CD4-positive, alpha-beta T cell treated with Interleukin-10 for 1 hour (primary cell): ENCODE results near the gene PCDHGC4.
A peak's percentile ranks its signal among the peaks of the same experiment; 100 is the strongest.

ENCODE experiments used
- DNase-seq: peaks from one replicate; pipeline ENCODE4 v3.0.0-alpha.2; 2020

PCDHGC4 gene

DNA sequence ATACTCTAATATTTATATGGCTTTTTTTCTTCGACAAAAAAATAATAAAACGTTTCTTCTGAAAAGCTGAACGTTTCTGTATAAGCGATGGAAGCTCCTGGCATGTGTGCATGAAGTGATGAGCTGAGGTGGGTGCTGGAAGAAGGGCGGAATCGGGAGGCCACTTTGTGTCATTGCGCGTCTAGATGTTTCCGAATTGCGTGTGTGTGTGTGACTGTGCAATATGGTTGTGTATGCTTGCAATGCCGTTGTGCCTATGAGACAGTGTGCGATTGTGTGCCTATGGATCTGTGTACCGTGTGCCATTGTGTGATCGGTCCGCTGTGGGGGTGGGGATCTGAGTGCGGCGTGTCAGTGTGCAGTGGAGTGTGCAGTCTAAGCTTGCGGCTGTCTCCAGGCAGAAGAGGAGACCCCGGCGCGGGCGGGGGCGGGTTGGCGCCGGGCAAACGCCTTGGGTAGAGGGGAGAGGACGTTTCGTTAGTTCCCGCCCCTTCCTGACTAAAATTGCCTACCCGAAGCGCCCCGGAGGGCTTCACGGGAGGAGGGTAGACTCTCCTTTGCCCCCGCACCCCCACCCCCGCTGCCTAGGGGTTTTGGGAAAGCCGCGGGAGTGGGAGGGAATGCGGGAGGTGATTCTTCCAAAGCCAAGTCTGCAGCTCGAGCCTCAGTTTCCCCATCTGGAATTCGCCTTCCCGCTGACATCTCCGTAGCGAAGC lies 28.2 kb downstream of the PCDHGC4 start:
- peak; percentile 17 for DNase-seq

DNA sequence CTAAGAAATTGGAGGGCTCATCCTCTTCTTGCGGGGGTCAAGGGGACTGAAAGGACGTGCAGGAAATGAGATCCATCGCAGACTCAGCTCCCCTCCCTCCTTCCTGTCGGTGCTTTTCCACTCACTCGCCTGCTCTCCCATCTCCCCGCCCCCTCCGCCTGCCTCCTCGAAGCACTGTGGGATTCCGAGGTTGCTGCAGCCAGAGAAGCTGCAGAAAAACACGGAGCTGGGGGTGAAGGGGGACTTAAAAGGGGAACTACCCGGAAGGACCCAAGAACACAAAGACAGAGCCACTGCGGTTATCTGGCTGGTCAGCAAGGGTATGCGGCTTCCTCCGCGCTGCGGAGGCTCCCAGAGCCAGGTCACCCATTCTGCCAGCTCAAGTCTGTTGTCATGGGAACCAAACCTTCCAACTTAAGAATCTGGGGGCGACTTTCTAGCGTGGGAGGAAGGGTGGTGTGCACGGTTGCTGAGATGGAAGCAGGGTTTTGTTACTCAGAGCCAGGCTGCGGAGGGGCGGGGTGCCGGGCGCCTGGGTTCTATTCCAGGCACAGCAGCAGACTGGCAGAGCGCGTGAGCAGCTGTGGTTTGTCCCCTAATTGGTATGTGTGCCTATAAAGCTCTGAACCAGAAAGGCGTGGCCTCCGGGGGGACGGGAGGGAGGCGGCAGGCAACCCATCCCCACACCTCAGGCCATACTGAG lies 28.9 kb downstream of the PCDHGC4 start:
- DNase-seq, result peak; percentile 36

DNA sequence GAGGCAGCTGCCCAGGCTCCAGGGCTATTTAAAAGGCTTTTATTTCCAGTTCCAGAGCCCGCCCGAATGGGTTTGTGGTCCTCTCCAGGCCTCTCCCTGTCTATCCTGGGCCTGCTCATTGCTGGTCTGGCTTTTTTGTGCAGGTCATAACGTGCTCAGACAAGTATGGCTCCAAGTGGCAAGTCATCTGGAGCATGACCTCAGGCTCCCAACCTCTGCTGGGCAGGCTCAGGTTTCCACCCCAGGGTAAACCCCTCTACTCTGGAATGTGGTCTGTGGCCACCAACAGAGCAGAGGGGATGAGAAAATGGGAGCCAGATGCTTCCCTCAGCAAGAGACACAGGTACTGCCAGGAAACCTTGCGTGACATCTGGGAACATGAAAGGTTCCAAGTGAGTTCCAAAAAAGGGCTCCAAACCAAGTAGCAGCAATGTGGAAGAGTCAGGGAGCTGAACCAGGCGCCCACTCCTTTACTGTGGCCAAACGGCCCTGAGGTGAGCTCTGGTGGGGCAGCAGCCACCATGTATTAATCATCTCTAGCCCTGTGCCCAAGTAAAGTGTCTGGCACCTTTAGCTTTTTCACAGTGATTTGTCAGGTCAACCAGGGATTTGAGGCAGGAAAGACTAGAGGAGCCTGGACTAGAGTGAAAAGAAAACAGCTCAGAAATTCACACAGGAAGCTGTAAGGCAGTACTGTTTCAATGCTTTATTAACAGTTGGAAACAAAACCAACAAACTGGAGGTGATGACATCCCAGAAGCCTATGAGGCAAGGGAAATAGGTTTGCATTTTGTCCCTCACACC lies 29.7 kb downstream of the PCDHGC4 start:
- DNase-seq, result no peak

DNA sequence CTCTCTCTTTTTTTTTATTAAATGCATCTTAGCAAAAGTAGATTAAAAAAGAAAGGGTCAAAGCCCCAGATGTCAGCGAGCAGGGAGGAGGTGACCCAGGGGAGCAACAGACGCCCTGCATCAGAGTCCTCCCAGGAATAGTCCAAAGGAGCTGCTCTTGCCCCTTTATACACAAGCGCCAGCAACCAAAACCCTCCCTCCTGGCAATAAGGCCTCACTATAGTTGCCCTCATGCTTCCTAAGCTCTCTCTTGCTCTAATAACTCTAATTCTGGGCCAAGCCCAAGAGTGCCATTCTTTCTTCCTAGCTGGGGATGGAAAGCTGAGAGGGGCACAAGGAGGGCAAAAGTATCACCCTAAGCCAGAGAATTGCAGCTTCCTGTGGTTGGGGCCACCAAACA lies 30.3 kb downstream of the PCDHGC4 start:
- DNase-seq, result no peak

DNA sequence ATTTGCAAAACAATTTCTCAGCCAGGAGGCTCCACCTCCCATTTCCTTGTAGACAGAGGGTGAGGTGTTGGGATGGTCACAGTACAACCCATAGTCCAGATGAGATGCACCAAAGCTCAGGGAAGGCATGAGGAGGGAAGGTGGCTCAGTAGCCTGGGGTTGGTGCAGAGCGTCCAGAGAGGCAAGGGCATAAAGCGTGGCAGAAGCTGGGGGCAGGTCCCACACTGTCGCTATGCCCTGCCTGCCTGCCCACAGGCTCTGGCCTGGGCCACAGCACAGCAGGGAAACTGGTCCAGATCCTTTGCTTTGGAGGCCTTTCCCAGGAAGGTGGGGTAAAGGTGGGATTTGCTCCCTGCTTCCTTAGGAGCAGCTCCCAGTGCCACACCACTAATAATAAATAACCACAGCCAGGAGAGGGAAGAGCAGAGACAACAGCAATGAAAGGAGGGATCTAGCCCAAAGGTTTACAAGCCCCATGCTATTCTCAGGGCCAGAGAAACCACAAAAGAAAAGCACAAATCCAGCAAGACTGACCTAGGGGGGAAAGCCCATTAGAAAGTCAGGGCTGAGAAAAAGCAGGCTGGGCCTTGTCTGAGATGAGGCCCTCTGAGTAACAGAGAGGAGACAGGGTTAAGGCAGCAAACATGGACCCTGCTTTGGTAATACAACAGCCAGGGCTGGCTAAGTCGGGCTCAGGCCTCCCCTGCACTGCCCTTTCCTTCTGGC lies 31.3 kb downstream of the PCDHGC4 start:
- DNase-seq, result no peak

DNA sequence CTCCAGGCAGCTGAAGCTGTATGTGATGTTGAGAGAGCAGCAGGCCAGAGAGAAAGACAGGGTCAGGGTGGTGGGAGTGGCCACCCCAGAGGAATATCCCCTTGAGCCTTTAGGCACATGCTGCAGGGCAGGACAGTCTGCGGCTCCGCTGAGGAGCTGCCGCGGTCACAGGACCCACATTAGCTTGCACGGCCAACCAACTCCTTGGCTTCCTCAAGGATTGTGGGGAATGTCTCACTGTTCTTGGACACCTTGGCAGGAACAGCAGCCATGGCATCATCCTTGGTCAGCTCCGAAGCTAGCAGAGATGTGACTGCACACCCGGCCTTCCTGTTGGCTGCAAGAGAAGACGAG lies 31.8 kb downstream of the PCDHGC4 start:
- no peak for DNase-seq

DNA sequence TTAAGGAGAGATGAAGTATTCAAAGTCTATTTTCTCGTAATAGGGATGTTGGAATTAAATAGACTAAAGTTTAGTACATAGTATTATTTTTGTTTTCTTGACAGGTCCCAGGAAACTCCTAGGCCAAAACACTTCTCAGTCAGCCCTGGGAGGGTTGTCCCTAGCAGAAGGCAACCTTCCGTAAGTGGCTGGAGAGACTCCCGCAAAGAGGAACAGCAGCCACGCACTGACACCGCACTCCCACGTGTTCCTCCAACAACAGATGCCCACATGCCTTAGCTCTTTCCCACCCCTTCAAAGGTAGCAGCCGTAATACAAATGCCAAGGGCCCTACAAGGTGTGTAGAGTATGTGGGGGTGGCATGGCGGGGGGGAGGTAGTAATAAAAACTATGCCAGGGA lies 32.5 kb downstream of the PCDHGC4 start:
- no peak for DNase-seq

DNA sequence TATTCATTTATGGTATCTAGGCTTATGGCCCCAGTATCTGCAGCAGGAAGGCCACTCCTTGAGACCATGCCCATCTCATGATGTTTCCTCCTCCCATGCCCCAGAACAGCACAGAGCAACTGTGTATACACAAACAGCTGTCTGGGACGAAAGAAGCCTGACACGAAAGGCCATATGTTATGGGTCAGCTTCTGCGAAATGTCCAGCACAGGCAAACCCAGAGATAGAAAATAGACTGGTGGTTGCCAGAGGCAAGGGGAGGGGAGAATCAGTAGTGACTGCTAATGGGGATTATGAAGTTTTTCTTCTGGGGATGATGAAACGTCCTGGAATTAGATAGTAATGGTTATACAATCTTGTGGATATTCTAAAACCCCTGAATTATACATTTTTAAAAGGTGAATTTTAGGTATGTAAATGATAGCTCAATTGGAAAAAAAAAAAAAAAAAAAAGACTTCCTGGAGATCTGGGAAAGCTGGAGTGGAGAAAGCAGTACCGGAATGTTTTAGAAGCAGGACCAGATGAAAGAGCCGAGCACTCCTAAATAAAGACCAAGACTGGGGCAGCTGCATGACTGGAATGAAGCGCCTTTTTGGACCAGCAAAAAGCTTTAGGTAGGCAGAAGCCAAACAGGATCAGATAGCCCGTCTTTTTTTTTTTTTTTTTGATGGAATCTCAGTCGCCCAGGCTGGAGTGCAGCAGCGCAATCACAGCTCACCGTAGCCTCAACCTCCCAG lies 33.2 kb downstream of the PCDHGC4 start:
- no peak for DNase-seq

DNA sequence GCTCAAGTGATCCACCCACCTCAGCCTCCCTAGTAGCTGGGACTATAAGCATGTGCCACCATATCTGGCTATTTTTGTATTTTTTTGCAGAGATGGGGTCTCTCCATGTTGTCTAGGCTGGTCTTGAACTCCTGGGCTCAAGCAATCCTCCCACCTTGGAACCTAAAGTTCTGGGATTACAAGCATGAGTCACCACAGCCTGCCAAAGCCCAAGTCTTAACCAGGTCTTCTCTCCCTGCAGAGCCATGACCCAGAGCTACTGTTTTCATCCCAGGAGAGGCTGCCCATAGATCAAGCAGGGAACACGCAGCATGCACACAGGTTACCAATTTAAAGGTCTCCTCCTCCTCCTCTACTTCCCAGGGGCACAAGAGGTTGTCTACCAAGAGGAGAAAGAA lies 33.8 kb downstream of the PCDHGC4 start:
- no peak for DNase-seq

DNA sequence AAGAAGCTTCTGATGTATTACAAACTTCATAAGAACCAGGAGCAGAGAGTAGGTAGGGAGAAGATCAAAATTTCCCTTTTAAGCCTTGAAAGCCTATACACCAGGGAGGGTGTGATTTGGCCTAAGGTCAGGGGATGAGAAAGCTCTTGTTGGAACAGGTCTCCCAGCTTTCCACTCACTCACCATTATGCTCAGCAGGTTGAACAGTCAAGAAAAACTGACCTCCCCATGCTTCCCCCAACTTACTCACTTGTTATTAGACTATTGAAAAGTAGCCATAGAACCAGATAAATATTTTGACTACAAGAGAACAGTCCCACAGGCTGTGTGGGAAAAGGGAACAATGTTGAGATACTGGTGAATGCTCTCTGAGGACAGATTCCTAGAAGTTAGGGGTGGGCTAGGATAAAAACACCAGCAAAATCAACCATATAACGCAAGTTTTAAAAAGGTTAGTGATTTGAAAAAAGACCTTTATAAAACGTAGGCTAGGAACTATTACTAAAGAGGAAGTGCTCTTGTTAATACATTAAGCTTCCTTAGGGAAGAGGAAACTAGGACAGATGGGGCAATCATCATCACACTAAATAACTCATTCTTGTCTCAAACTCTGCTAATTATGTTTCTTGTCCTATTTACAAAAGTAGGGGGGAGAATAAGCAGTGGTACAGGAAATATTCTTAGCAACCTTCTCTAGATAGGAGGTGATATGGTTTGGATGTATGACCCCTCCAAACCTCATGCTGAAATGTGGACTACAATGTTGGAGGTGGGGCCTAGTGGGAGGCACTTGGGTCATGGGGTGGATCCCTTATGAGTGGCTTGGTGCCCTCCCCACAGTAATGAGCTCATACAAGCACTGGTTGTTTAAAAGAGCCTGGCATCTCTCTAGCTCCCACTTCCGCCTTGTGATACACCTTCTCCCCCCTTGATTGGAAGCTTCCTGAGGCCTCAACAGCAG lies 35.1 kb downstream of the PCDHGC4 start:
- DNase-seq, result no peak

DNA sequence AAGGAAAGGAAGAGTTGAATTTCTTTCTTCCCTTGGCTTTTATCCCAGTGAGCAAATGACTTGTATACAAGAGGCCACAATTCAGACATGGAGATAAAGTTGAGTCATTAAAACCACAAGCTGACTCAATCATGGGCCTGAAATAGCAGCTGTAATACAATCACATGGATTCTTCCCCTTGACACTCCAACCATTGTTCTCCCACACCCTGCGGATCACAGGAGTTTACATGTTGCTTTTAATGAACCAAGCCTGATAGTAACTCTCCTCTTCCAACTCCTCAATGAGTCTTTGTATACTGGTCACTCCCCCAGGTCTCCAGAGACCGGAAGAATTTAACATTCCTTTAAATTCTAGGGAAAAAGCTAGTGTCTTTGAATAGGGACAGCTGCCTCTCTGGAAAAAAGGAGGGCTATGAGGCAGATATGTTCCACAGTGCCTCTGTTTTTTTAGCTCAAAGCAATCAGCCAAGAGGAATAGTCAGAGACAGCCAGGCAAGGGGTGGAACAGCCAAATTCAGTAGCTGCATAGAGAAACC lies 36.5 kb downstream of the PCDHGC4 start:
- DNase-seq, result no peak

DNA sequence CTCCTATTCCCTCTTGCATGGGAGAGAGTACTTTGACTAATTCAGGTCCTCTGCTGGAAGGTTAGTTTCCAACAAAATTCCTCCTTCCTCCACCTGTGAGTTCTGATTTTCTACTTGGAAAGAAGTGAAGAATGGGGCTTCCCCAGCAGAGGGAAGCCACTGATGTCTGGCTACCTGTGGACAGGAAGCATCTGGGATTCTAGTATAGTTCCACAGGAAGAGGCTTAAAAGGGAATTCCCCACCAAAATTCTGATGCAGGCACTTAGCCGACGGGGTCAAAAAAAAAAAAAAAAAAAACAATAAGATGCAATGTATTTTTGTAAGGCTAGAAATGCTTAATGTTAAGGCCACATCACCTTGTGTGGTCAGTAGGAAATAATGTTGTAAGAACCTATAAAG lies 37.5 kb downstream of the PCDHGC4 start:
- no peak for DNase-seq

DNA sequence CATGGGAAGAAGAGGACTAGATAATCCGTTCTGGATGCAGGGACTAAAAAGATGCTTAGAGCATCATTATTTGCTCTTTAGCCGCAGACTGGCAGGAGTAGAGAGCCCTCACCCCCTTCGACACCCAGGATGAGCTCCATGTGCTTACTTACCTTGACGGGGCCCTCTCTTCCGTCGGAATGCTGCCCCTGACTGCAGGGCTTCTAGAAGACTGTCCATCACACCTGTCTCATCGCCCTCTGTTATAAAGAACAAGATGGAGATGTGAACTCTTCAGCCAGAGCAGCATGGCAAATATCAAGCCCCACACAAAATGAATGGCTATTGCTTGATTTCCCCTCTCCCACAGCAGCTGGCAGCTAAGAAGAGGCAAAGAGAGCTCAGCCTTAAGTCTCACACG lies 39.2 kb downstream of the PCDHGC4 start:
- no peak for DNase-seq

DNA sequence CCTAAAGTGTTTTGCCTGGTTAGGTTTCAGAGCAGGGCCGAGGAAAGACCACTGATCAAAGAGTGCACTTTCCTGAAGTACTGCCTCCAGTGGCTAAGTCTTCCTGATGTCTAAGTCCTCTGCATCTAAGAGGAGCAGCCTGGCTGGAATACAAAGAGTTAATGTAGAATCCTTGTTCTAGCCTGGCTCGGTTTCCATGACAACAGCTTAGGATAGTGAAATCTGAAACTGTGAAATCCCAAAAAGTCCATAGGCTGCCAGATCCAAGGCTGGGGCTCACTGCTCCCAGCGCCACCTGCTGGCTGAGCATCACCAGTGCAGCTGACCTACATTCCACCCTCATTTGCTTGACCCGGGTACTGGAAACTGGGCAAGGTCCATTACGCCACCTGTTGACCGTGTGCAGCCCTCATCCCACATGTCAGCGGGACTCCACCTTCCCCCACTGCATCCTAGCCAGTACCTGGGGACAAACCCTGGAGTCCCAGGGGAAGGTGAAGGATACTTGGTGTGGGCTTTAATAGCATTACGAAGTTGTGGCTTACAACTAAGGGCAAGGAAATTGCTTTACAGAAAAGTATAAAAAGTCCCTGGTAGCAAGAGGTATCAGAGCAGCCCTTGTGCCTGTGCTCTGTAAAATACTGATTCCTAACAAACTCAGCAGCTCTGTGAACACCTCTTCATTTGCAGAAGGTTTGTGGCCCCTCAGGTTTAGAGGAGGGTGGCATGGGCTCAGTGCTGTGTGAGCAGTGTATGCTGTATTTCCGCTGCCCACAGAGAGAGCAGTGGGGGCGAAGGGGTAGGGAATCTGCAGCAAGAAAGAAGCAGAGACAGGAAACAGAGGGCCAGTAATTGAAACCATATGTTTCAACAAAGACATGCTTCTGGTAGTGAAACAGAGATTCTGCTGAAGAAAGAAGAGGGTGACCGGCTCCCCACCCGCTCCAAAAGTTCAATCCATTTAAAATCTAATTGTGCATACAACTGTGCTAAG lies 40.1 kb downstream of the PCDHGC4 start:
- DNase-seq, result peak; percentile 63

DNA sequence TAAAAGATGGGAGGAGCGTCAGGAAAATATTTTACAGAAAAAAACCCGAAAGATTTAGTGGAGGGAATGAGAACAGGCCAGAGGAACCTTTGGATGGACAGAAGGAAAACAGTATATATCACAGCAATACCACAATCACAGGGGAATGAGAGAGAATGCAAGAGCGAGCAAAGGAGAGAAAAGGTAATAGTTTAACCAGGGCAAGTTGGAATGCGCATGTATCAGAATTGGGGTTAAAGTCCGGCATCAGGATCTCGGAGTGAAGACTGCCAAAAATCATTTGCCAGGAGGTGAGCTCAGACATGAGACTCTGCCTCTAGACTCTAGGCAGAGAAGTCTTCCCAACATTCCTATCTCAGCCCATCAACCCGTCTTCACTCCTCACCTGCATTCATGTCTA lies 40.8 kb downstream of the PCDHGC4 start:
- no peak for DNase-seq

DNA sequence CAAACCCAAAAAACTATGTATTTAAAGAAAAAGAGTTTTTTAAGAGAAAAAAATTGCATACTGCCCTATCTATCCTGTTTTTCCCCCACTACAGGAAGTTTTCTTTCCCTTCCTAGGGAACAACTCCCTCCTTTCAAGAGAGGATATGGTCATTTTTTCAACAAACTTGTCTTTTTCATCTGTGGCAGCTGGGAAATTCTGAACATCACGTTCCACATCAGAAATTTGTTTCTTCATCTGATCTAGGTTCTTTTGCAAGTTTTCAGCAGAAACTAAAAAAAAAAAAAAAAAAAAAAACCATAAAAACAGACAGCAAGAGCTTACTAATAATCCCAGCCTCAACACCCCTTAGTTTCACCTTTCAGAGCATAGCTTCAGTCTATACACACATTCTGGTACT lies 42.6 kb downstream of the PCDHGC4 start:
- DNase-seq, result no peak

DNA sequence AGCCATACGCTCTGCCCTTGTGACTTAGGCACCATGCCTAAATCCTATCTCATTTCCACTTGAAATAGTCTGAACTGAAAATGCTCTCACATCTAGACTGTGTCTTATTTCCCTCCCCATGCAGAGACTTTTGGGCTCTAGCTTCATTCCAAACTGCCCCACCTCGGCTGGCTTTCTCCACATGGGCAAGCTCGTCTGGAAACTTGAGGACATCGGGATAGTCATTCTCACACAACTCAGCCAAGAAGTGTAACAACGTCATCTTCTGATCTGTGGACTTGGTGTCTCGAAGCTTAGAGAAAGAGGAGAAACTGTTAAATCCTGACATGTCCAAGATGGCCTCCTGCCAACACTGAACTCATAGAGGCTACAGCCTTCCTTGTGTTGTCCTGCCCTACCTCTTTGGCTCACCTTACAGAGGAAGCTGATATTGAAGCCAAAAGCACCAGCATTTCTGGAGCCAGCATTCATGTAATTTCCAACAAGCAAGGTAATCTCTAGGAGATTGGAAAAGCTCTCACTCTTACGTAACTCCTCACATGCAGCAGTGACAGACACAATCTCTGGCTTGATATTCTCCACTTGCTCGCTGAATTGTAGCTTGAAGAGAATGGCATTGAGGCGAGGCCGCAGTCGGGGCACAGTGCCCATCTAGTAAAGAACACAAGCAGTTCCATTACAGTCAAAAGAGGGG lies 43.6 kb downstream of the PCDHGC4 start:
- DNase-seq, result no peak

DNA sequence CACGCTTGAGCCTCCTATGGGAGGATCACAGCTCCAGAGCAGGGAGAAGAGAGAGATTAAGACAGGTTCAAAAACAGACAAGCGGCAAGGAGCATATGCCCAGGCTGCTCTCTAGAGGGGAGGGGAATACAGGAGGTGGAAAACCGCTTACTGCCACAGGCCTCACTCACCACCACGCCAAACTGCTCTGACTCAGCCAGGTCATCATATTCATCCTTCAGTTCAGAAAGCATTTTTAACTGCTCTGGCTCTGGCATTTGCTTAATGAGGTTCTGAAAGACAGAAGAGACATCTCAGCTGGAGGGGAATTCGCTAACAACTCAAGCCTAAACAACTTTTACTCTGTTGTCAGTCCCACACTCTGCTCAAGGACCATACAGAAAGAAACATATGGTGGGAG lies 44.2 kb downstream of the PCDHGC4 start:
- DNase-seq, result no peak

DNA sequence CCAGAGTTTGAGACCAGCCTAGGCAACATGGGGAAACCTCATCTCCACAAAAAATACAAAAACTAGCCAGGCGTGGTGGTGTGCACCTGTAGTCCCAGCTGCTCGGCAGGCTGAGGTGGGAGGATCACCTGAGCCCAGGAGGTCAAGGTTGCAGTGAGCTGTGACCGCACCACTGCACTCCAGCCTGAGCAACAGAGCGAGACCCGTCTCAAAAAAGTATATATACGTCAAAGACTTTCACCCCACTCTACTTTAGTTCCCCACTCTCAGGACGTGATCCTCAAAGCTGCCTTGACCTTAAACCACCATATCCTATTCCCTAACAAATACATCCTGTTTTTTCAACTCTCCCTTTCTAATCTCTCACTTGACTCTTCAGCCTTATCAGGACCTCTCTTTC lies 45.0 kb downstream of the PCDHGC4 start:
- no peak for DNase-seq
